H1 (cell line): ENCODE results near the gene S100A10. TPM values are rescaled to one million over a fixed set of nuclear protein-coding genes. Genes with fewer than 3 reads are reported as not detected.

ENCODE experiments used
- CTCF ChIA-PET: fragments of 300-600 bp; sonication (Branson Sonifier 250); formaldehyde crosslinking; loops from one replicate; lab custom pipeline; 2021; ENCODE audit not compliant: partially characterized antibody; lab: Charles Lee
- POLR2A ChIA-PET: fragments of 300-600 bp; sonication (Branson Sonifier 250); formaldehyde crosslinking; loops from one replicate; lab custom pipeline; 2021; ENCODE audit warnings: inconsistent platforms; ENCODE audit not compliant: partially characterized antibody; lab: Charles Lee
- DNase-seq, 2 experiments: peaks; one replicate each; pipeline versions ENCODE4 v3.0.0 to v3.0.0-alpha.2; 2010 to 2022; ENCODE audit warnings: low spot score in 2 of 2, low read depth in 1 of 2, mixed read lengths in 1 of 2
- FAIRE-seq: peaks from 2 replicates; lab custom pipeline; 2011; peaks lifted over from hg19 to GRCh38; lab: Jason Lieb, UNC
- H2AFZ ChIP-seq: 2 replicates; pipeline ENCODE4 v1.8.1; 2012; ENCODE audit warnings: low read length, inconsistent platforms
- H2AK5ac ChIP-seq: 2 replicates; pipeline ENCODE4 v1.6.1; 2013; ENCODE audit warnings: low read depth, low read length
- H2BK120ac ChIP-seq: replicated peaks from 2 replicates; pipeline ENCODE3; 2013; ENCODE audit warnings: low read depth, low read length, inconsistent platforms
- H2BK12ac ChIP-seq: 2 replicates; pipeline ENCODE4 v1.6.1; 2013; ENCODE audit warnings: low read depth, low read length
- H2BK15ac ChIP-seq: 2 replicates; pipeline ENCODE4 v1.6.1; 2013; ENCODE audit warnings: low read length
- H2BK20ac ChIP-seq: 2 replicates; pipeline ENCODE4 v1.6.1; 2013; ENCODE audit warnings: low read length
- H2BK5ac ChIP-seq: 2 replicates; pipeline ENCODE4 v1.6.1; 2013; ENCODE audit warnings: low read depth, low read length
- H3K14ac ChIP-seq: 2 replicates; pipeline ENCODE4 v1.6.1; 2013; ENCODE audit warnings: inconsistent platforms; ENCODE audit not compliant: insufficient read length
- H3K18ac ChIP-seq: 2 replicates; pipeline ENCODE4 v1.6.1; 2013; ENCODE audit warnings: low read length; ENCODE audit errors: extremely low read depth
- H3K23ac ChIP-seq: 2 replicates; pipeline ENCODE4 v1.6.1; 2013; ENCODE audit warnings: inconsistent platforms; ENCODE audit not compliant: insufficient read length
- H3K23me2 ChIP-seq: 2 replicates; pipeline ENCODE4 v1.6.1; 2013; ENCODE audit warnings: low read depth, low read length
- H3K27ac ChIP-seq: 2 replicates; pipeline ENCODE4 v1.6.1; 2011; ENCODE audit warnings: low read depth, low read length, inconsistent platforms
- H3K27me3 ChIP-seq, 4 experiments: replicated peaks in 1 of 4; 1 replicate in 1 of 4; 2 replicates in 3 of 4; pipeline versions ENCODE4 v1.6.1 to v1.8.1; 2011 to 2013; ENCODE audit warnings: low read length in 3 of 4, mild to moderate bottlenecking in 3 of 4, inconsistent platforms in 2 of 4, mixed read lengths in 2 of 4, moderate library complexity in 1 of 4; ENCODE audit not compliant: control insufficient read depth in 3 of 4, insufficient read depth in 3 of 4; ENCODE audit errors: extremely low read depth in 1 of 4
- H3K36me3 ChIP-seq, 4 experiments: 2 replicates each; pipeline versions ENCODE4 v1.6.1 to v1.8.1; 2011 to 2013; ENCODE audit warnings: mild to moderate bottlenecking in 4 of 4, low read length in 3 of 4, moderate library complexity in 2 of 4, control low read depth in 1 of 4, inconsistent platforms in 1 of 4; ENCODE audit not compliant: insufficient read depth in 4 of 4, control insufficient read depth in 2 of 4
- H3K4ac ChIP-seq: replicated peaks from 2 replicates; pipeline ENCODE3; 2013; ENCODE audit warnings: low read length, low read depth, mixed read lengths, inconsistent platforms; ENCODE audit not compliant: insufficient read length
- H3K4me1 ChIP-seq, 4 experiments: replicated peaks in 1 of 4; 1 replicate in 1 of 4; 2 replicates in 3 of 4; pipeline versions ENCODE4 v1.6.1 to v1.8.1; 2011 to 2013; ENCODE audit warnings: low read length in 3 of 4, inconsistent platforms in 2 of 4, mixed read lengths in 1 of 4; ENCODE audit not compliant: insufficient read depth in 4 of 4, control insufficient read depth in 3 of 4
- H3K4me2 ChIP-seq, 2 experiments: 2 replicates each; pipeline versions ENCODE4 v1.6.1 to v1.8.1; 2011 to 2013; ENCODE audit warnings: low read depth in 2 of 2, low read length in 2 of 2, control low read depth in 1 of 2, inconsistent platforms in 1 of 2, mild to moderate bottlenecking in 1 of 2; ENCODE audit not compliant: insufficient read depth in 1 of 2
- H3K4me3 ChIP-seq, 4 experiments: fragments of 200-600, 300-600 bp in 1 of 4; sonication (generic), shearing (Covaris generic), sonication (Bioruptor Twin) in 1 of 4; 2 replicates each; pipeline versions ENCODE4 v1.5.1 to v1.8.1; 2011 to 2016; ENCODE audit warnings: low read length in 4 of 4, low read depth in 3 of 4, control low read depth in 2 of 4, inconsistent platforms in 2 of 4, mild to moderate bottlenecking in 2 of 4, mixed read lengths in 1 of 4, moderate library complexity in 1 of 4; ENCODE audit not compliant: insufficient read depth in 2 of 4; ENCODE audit errors: extremely low read depth in 1 of 4
- H3K56ac ChIP-seq: replicated peaks from 2 replicates; pipeline ENCODE3; 2013; ENCODE audit warnings: low read depth, mild to moderate bottlenecking, mixed read lengths, low read length, inconsistent platforms; ENCODE audit not compliant: insufficient read length
- H3K79me1 ChIP-seq: 2 replicates; pipeline ENCODE4 v1.6.1; 2013; ENCODE audit warnings: low read depth, low read length, control low read depth
- H3K79me2 ChIP-seq, 2 experiments: 2 replicates each; pipeline versions ENCODE4 v1.6.1 to v1.8.1; 2012 to 2013; ENCODE audit warnings: low read length in 2 of 2, mild to moderate bottlenecking in 2 of 2, inconsistent platforms in 1 of 2; ENCODE audit not compliant: insufficient read depth in 2 of 2, control insufficient read depth in 1 of 2
- H3K9ac ChIP-seq, 4 experiments: replicated peaks in 1 of 4; 1 replicate in 1 of 4; 2 replicates in 3 of 4; pipeline versions ENCODE4 v1.6.1 to v1.8.1; 2011 to 2013; ENCODE audit warnings: low read depth in 3 of 4, low read length in 3 of 4, control low read depth in 2 of 4, mild to moderate bottlenecking in 2 of 4, moderate library complexity in 2 of 4, inconsistent platforms in 1 of 4; ENCODE audit errors: extremely low read depth in 1 of 4
- H3K9me3 ChIP-seq, 2 experiments: 2 replicates each; pipeline versions ENCODE4 v1.6.1 to v1.8.1; 2012 to 2013; ENCODE audit warnings: mild to moderate bottlenecking in 2 of 2, moderate library complexity in 2 of 2, control low read depth in 1 of 2, inconsistent platforms in 1 of 2, low read depth in 1 of 2, low read length in 1 of 2, mixed read lengths in 1 of 2; ENCODE audit not compliant: insufficient read depth in 2 of 2
- H4K20me1 ChIP-seq, 2 experiments: replicated peaks in 1 of 2; 2 replicates each; pipeline versions ENCODE3 to v1.8.1; 2011 to 2013; ENCODE audit warnings: inconsistent platforms in 2 of 2, low read length in 2 of 2, mild to moderate bottlenecking in 1 of 2; ENCODE audit not compliant: insufficient read depth in 2 of 2, control insufficient read depth in 1 of 2
- H4K5ac ChIP-seq: 2 replicates; pipeline ENCODE4 v1.6.1; 2013; ENCODE audit warnings: low read length, low read depth, mixed read lengths, inconsistent platforms; ENCODE audit not compliant: insufficient read length
- H4K8ac ChIP-seq: 2 replicates; pipeline ENCODE4 v1.8.0; 2013; ENCODE audit warnings: mild to moderate bottlenecking, moderate library complexity, low read length, inconsistent platforms; ENCODE audit not compliant: insufficient read depth; ENCODE audit errors: extremely low read depth
- H4K91ac ChIP-seq: replicated peaks from 2 replicates; pipeline ENCODE3; 2013; ENCODE audit warnings: low read length, mixed read lengths, inconsistent platforms; ENCODE audit not compliant: insufficient read length
- ASH2L ChIP-seq: fragments of 200-600, 300-600 bp; sonication (generic); IDR thresholded peaks from one replicate; pipeline ENCODE4 v1.7.1; 2017; ENCODE audit warnings: low read length
- HDAC2 ChIP-seq, 2 experiments: fragments of 300-600 bp in 1 of 2; sonication (generic) in 1 of 2; IDR thresholded peaks; 2 replicates each; pipeline ENCODE4 v1.6.1; 2011 to 2012; ENCODE audit warnings: low read depth in 2 of 2, low read length in 2 of 2, mild to moderate bottlenecking in 2 of 2, moderate library complexity in 2 of 2, borderline replicate concordance in 1 of 2, inconsistent platforms in 1 of 2
- RAD21 ChIP-seq, 2 experiments: IDR thresholded peaks in 1 of 2; conservative IDR thresholded peaks in 1 of 2; 2 replicates each; pipeline ENCODE4 v1.6.1; 2011; ENCODE audit warnings: low read depth in 2 of 2, low read length in 2 of 2, improper control_type of control experiment in 1 of 2, inconsistent platforms in 1 of 2, mild to moderate bottlenecking in 1 of 2, moderate library complexity in 1 of 2
- RBBP5 ChIP-seq: IDR thresholded peaks from 2 replicates; pipeline ENCODE4 v1.7.1; 2012; ENCODE audit warnings: low read depth, mild to moderate bottlenecking, inconsistent platforms, low read length, moderate library complexity, borderline replicate concordance
- RXRA ChIP-seq: IDR thresholded peaks from 2 replicates; pipeline ENCODE4 v1.6.1; 2011; ENCODE audit warnings: low read depth, mild to moderate bottlenecking, low read length, moderate library complexity; ENCODE audit not compliant: insufficient read depth
- SRF ChIP-seq: IDR thresholded peaks from 2 replicates; pipeline ENCODE4 v1.6.1; 2011; ENCODE audit warnings: mild to moderate bottlenecking, low read depth, low read length, moderate library complexity
- TBP ChIP-seq: IDR thresholded peaks from 2 replicates; pipeline ENCODE4 v1.6.1; 2011; ENCODE audit warnings: low read depth, low read length, improper control_type of control experiment
- WGBS, 2 experiments: shearing (Covaris generic) in 1 of 2; methylation state at CpG; one replicate each; pipeline versions ENCODE4 v1.1.6 to v1.1.7; 2013 to 2015; ENCODE audit warnings: low lambda C conversion rate in 2 of 2, mixed read lengths in 2 of 2, inconsistent platforms in 1 of 2, low coverage in 1 of 2, missing lambda C conversion rate in 1 of 2; ENCODE audit not compliant: insufficient replicate concordance in 2 of 2, insufficient coverage in 1 of 2, insufficient read length in 1 of 2; ENCODE audit errors: extremely low coverage in 1 of 2, missing lambda C conversion rate in 1 of 2; 5-methylcytosine and 5-hydroxymethylcytosine counted together
- polyA plus RNA-seq, 7 experiments: library from polyadenylated mRNA; depleted of rRNA in 3 of 7; stranded (reverse) in 5 of 7; unstranded in 2 of 7; fragments of >200 nt in 5 of 7; fragments of 200-250 nt in 2 of 7; gene quantifications; 1 replicate in 5 of 7; 2 replicates in 1 of 7; 4 replicates in 1 of 7; pipeline versions ENCODE4 v1.2.1 to v1.2.3, GENCODE V29; 2011 to 2013; ENCODE audit warnings: missing spikeins in 2 of 7, mixed read lengths in 2 of 7
- total RNA-seq: library from RNA; stranded (reverse); fragmentation: NEBNext Ultra II Directional; extraction: Animal tissue kit (Norgen Biotek cat#: 25700); gene quantifications from 2 replicates; pipeline ENCODE4 v1.2.1, GENCODE V29; 2021
- TF ChIP-seq, protein P1 (sequence below), 3 experiments: IDR thresholded peaks; 1 replicate in 2 of 3; 2 replicates in 1 of 3; pipeline versions ENCODE4 v1.5.1 to v1.6.1; 2011; ENCODE audit warnings: low read length in 3 of 3, mild to moderate bottlenecking in 3 of 3, inconsistent platforms in 2 of 3, low read depth in 1 of 3, moderate library complexity in 1 of 3; ENCODE audit not compliant: insufficient read depth in 1 of 3; ENCODE audit errors: control extremely low read depth in 1 of 3

Gene S100A10
- total and polyA plus RNA-seq, 2 of the 8 experiments (the other 6 are each of a cell fraction or from before 2014, with no cell fraction given), result 23.9 to 231 TPM

DNA sequence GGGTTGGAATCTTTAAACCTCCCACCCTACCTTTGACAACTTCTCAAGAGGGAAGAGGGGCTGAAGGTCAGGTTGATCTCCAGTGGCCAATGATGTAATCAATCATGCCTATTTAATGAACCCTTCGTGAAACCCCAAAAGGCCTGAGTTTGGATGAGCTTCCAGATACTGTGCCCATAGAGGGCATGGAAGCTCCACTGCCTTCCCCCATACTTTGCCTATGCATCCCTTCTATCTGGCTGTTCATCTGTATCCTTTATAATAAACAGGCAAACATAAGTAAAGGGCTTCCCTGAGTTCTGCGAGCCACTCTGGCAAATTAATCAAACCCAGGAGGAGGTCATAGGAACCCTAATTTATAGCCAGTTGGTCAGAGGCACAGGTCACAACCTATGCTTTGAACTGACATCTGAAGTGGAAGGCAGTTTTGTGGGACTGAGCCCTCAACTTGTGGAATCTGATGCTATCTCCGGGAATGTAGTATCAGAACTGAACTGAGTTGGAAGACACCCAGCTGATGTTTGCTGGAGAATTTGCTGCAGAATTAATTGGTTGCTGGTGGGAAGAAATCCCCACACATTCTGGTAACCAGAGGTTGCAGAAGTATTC, 24.8 kb downstream of the S100A10 start:
- CTCF ChIA-PET, result interaction anchor here (1.0 to 15.6 kb wide), 17 partner anchors 16 to 123 kb away, joined by 3 to 553 read pairs (median 11); partner anchors contain the start of genes S100A10 and S100A11
- no peak overlapping the region for H2BK120ac ChIP-seq
- FAIRE-seq (no peak), DNase-seq (no peak)
- H3K18ac ChIP-seq, result peak overlapping the region; percentile 27; the same call in 1 of the 2 replicates
- H3K27ac ChIP-seq, result no peak overlapping the region
- no peaks in the 10 kb centered on the region for H3K79me2 ChIP-seq
- no peaks in the 10 kb centered on the region; the same call in 1 of the 2 replicates for H3K23me2 ChIP-seq
- no peak overlapping the region for H4K91ac ChIP-seq
- 86% methylated on average over 3 of the region's 3 CpGs; no CpG with 5 or more reads in 1 of the 2 experiments for WGBS, 2 experiments
- no peak overlapping the region; the same call in 1 of the 2 replicates for H2AK5ac ChIP-seq
- H3K79me1 ChIP-seq, result no peaks in the 10 kb centered on the region
- H3K27me3 ChIP-seq, result no peaks in the 10 kb centered on the region
- no peaks in the 10 kb centered on the region for H4K20me1 ChIP-seq
- no peaks in the 10 kb centered on the region for H3K9me3 ChIP-seq
- no peak overlapping the region for H3K56ac ChIP-seq
- no peak overlapping the region for H3K9ac ChIP-seq
- H3K23ac ChIP-seq, result no peak overlapping the region
- no peak overlapping the region for H3K14ac ChIP-seq
- POLR2A ChIA-PET, result interaction anchor here (0.9 to 1.6 kb wide), 4 partner anchors 24 to 35 kb away, joined by 3 to 7 read pairs (median 4); partner anchors contain the start of gene S100A10
- peaks cover 0 to 11% (median 3%) of the 10 kb centered on the region in 4 experiments; a peak in 5 of 7 replicates for H3K4me1 ChIP-seq
- no peak overlapping the region for H2AFZ ChIP-seq
- H3K4ac ChIP-seq, result no peak overlapping the region
- no peak overlapping the region for H3K4me2 ChIP-seq
- H2BK15ac ChIP-seq, result 0 out of 2 replicates have a peak overlapping the region, but pooled peaks have one; percentile 14
- H2BK12ac ChIP-seq, result 0 out of 2 replicates have a peak overlapping the region, but pooled peaks have one; percentile 69
- H4K5ac ChIP-seq, result no peak overlapping the region
- H3K36me3 ChIP-seq, result no peaks in the 10 kb centered on the region
- H4K8ac ChIP-seq, result no peak overlapping the region
- H2BK20ac ChIP-seq, result no peak overlapping the region
- no peak overlapping the region; the same call in 1 of the 2 replicates for H2BK5ac ChIP-seq
- no peak overlapping the region for H3K4me3 ChIP-seq
- TF ChIP-seq RXRA, result no peak
- no peak for TF ChIP-seq ASH2L
- no peak for TF ChIP-seq SRF
- TF ChIP-seq RBBP5, result no peak
- TF ChIP-seq, protein P1, sequence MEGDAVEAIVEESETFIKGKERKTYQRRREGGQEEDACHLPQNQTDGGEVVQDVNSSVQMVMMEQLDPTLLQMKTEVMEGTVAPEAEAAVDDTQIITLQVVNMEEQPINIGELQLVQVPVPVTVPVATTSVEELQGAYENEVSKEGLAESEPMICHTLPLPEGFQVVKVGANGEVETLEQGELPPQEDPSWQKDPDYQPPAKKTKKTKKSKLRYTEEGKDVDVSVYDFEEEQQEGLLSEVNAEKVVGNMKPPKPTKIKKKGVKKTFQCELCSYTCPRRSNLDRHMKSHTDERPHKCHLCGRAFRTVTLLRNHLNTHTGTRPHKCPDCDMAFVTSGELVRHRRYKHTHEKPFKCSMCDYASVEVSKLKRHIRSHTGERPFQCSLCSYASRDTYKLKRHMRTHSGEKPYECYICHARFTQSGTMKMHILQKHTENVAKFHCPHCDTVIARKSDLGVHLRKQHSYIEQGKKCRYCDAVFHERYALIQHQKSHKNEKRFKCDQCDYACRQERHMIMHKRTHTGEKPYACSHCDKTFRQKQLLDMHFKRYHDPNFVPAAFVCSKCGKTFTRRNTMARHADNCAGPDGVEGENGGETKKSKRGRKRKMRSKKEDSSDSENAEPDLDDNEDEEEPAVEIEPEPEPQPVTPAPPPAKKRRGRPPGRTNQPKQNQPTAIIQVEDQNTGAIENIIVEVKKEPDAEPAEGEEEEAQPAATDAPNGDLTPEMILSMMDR (IDR thresholded peaks at IDR 0.05; ENCODE audit: control extremely low read depth in 1 of 3, insufficient read depth in 1 of 3, low read depth in 1 of 3, low read length in 3 of 3), result peak in 1 of 3 experiments; percentile 5; a peak in 1 of 4 replicates
- TF ChIP-seq TBP, result no peak
- no peak for TF ChIP-seq HDAC2 (IDR thresholded peaks at IDR 0.05; ENCODE audit: borderline replicate concordance in 1 of 2, low read depth in 2 of 2, low read length in 2 of 2)
- TF ChIP-seq RAD21 (IDR thresholded peaks at IDR 0.05 in 1 of 2, conservative IDR thresholded peaks at IDR 0.05 in 1 of 2; ENCODE audit: low read depth in 2 of 2, low read length in 2 of 2), result peak in 1 of 2 experiments; percentile 24; a peak in 2 of 4 replicates
